Body of pancreas (tissue), 4 donors: ENCODE results near the gene PCSK6. TPM values are rescaled to one million over a fixed set of nuclear protein-coding genes. Genes with fewer than 3 reads are reported as not detected.
"Not testable (repeated sequence)": the region's sequence is repeated elsewhere in the genome, so short reads cannot be mapped to it uniquely, and the experiment has no call there.

Source experiments
- ATAC-seq: fragments of 150-250 bp; one replicate; pipeline ENCODE4 v1.9.1; 2016
- DNase-seq, 4 donors: peaks; one replicate each; pipeline ENCODE4 v3.0.0-alpha.2; 2019
- H3K27ac ChIP-seq, 4 donors: fragments of 200-600 bp; sonication (generic); 1 replicate in 3 of 4; 2 replicates in 1 of 4; pipeline versions ENCODE4 v1.5.1 to v1.6.1; 2016 to 2019; ENCODE audit warnings: mild to moderate bottlenecking in 1 of 4, mixed read lengths in 1 of 4, moderate library complexity in 1 of 4
- H3K27me3 ChIP-seq, 2 donors: fragments of 200-600 bp; sonication (generic); one replicate each; pipeline ENCODE4 v1.6.0; 2016; ENCODE audit warnings: mild to moderate bottlenecking in 1 of 2
- H3K36me3 ChIP-seq, 2 donors: fragments of 200-600 bp; sonication (generic); replicated peaks in 1 of 2; 2 replicates each; pipeline ENCODE4 v1.5.1; 2016; ENCODE audit warnings: low read depth in 2 of 2; ENCODE audit not compliant: insufficient read depth in 1 of 2
- H3K4me1 ChIP-seq: fragments of 200-600 bp; sonication (generic); one replicate; pipeline ENCODE4 v1.6.0; 2016
- H3K4me3 ChIP-seq, 2 donors: fragments of 200-600 bp; sonication (generic); 1 replicate in 1 of 2; 2 replicates in 1 of 2; pipeline ENCODE4 v1.5.1; 2016 to 2019
- H3K9me3 ChIP-seq, 3 donors: fragments of 200-600 bp; sonication (generic); 1 replicate in 2 of 3; 2 replicates in 1 of 3; pipeline ENCODE4 v1.5.1; 2016
- POLR2A ChIP-seq, 3 donors: fragments of 450-650 bp; IDR thresholded peaks; one replicate each; pipeline ENCODE4 v1.6.1; 2016; ENCODE audit warnings: antibody characterized with exemption in 3 of 3, mild to moderate bottlenecking in 2 of 3
- WGBS, 2 donors: methylation state at CpG; one replicate each; pipeline ENCODE4 v1.1.5; 2017; 5-methylcytosine and 5-hydroxymethylcytosine counted together
- intact Hi-C: fragments of 100-400 bp; cut with DNase I; formaldehyde crosslinking; loops from one replicate; pipeline ENCODE4 v1.15.1; 2023
- total RNA-seq, 2 donors: library from RNA; depleted of rRNA; stranded (reverse); fragments of >200 nt; gene quantifications; one replicate each; pipeline ENCODE4 v1.1.0, GENCODE V29; 2016
- TF ChIP-seq, protein P1 (sequence below), 7 experiments: fragments of 450-650 bp in 4 of 7; fragments of 200-600 bp in 3 of 7; sonication (generic) in 3 of 7; IDR thresholded peaks; one replicate each; pipeline ENCODE4 v1.5.1; 2016 to 2019; ENCODE audit warnings: antibody characterized with exemption in 7 of 7

The PCSK6 gene
- total RNA-seq, 2 donors from 2014 or later = 8.9 to 10.1 TPM

DNA sequence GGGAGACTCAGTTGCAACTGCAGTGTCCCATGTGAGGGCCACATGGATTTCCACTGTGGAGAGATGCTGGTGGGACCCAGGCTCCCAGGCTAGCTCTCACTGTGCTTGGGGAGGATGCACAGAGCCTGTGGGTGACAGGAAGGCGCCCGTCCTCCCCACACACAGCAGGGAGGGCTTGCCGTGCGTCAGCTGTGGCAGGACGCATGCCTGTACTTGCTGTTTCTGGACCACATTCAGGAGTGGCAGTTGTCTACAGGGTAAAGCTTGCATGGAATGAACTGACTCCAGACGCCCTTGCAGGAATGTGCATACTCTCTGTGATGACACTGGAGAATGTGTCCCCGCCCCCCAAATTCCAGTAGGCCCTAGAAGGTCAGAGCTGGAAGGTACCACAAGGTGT lies 130.6 kb downstream of the PCSK6 start:
- intact Hi-C loops = no loop called here
- DNase-seq = no peak
- WGBS, 2 donors = 74 to 84% methylated on average over 4 to 7 of the region's 7 CpGs

DNA sequence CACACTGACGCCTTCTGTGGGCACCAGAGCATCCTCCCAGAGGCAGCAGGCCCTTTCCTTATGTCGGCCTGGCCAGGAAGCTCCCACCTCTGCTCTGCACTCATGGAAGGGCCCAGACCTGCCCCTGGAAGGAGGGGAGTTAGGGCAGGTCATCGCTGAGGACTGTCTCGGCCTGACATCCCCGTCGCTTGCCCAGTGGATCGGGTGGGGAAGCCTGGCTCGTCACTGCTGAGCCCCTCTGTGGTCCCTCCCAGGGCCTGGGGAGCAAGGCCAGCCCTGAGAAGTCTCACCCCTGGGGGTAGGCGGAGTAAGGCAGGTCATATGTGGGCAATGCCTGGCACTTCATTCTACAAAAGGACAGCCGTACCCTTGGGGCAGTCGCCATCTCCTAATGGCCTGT lies 131.6 kb downstream of the PCSK6 start:
- DNase-seq (no peak), ATAC-seq (no peak)
- H3K4me3 ChIP-seq = no peak overlapping the region
- WGBS, 2 donors = 96 to 97% methylated on average over 4 to 10 of the region's 11 CpGs
- no peak for TF ChIP-seq POLR2A (IDR thresholded peaks at IDR 0.05)
- no peaks in the 10 kb centered on the region for H3K9me3 ChIP-seq
- no peaks in the 10 kb centered on the region for H3K36me3 ChIP-seq
- no peaks in the 10 kb centered on the region for H3K27me3 ChIP-seq
- H3K4me1 ChIP-seq = no peaks in the 10 kb centered on the region
- H3K27ac ChIP-seq = no peak overlapping the region
- intact Hi-C loops = no loop called here

More for the DNA sequence above, 130.6 kb downstream of the PCSK6 start:
- no peaks in the 10 kb centered on the region for H3K27me3 ChIP-seq
- H3K4me3 ChIP-seq = no peak overlapping the region
- H3K27ac ChIP-seq = no peak overlapping the region
- ATAC-seq = no peak
- no peaks in the 10 kb centered on the region for H3K4me1 ChIP-seq
- no peaks in the 10 kb centered on the region for H3K36me3 ChIP-seq
- TF ChIP-seq POLR2A (IDR thresholded peaks at IDR 0.05) = no peak
- TF ChIP-seq, protein P1, sequence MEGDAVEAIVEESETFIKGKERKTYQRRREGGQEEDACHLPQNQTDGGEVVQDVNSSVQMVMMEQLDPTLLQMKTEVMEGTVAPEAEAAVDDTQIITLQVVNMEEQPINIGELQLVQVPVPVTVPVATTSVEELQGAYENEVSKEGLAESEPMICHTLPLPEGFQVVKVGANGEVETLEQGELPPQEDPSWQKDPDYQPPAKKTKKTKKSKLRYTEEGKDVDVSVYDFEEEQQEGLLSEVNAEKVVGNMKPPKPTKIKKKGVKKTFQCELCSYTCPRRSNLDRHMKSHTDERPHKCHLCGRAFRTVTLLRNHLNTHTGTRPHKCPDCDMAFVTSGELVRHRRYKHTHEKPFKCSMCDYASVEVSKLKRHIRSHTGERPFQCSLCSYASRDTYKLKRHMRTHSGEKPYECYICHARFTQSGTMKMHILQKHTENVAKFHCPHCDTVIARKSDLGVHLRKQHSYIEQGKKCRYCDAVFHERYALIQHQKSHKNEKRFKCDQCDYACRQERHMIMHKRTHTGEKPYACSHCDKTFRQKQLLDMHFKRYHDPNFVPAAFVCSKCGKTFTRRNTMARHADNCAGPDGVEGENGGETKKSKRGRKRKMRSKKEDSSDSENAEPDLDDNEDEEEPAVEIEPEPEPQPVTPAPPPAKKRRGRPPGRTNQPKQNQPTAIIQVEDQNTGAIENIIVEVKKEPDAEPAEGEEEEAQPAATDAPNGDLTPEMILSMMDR (IDR thresholded peaks at IDR 0.05) = no peak
- H3K9me3 ChIP-seq = no peaks in the 10 kb centered on the region

DNA sequence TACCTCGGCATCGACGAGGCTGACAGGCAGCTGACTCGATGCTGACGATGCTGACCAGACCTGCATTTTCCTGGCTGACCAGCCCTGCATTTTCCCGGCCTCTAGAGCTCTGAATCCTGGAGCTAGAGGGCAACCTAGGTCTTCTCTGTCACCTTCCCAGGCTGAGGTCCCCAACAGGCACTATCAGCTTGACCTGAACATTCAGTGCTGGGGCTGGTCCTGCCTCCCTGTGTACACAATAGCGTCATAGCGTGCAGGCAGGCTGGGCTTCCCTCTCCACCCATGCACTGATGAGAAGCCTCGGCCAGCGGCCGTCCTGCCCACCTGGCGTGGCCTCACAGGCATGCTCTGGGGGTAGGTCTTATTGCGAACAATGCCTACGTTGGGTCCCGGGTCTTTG lies 132.2 kb downstream of the PCSK6 start:
- TF ChIP-seq, protein P1 (IDR thresholded peaks at IDR 0.05) = no peak
- no peak for TF ChIP-seq POLR2A (IDR thresholded peaks at IDR 0.05)
- DNase-seq (no peak), ATAC-seq (no peak)
- intact Hi-C loops = no loop called here
- no peaks in the 10 kb centered on the region for H3K36me3 ChIP-seq
- no peak overlapping the region for H3K4me3 ChIP-seq
- no peaks in the 10 kb centered on the region for H3K4me1 ChIP-seq
- 60 to 87% methylated on average over 2 to 15 of the region's 15 CpGs for WGBS, 2 donors
- no peak overlapping the region for H3K27ac ChIP-seq
- H3K9me3 ChIP-seq = no peaks in the 10 kb centered on the region
- H3K27me3 ChIP-seq = no peaks in the 10 kb centered on the region

DNA sequence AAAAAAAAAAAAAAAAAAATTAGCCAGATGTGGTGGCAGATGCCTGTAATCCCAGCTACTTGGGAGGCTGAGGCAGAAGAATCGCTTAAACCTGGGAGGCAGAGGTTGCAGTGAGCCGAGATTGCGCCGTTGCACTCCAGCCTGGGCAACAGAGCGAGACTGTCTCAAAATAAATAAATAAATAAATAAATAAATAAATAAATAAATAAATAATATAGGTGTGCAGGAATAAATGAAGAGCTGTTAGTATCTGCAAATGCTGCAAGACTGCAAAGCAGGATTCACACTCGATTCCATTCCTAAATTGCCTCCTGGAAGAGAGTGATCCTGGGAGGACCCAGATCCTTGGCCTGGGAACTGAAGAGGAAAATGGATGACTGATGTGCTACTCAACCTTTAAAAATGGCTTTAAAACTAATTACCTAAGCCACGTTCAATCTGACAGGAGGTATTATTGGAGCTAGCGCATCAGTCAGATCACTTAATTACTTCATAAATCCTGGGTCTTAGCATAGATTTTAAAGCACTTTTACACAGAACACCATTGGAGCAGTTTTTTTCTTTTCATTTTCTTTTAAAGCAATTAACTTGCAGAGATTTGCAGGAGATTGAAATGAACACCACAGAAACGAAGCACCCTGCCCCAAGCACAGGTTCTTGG lies 132.9 kb downstream of the PCSK6 start:
- DNase-seq, H3K36me3 ChIP-seq, H3K27ac ChIP-seq, ATAC-seq, intact Hi-C loops, H3K4me1 ChIP-seq, H3K27me3 ChIP-seq, H3K4me3 ChIP-seq, H3K9me3 ChIP-seq: not testable (repeated sequence)
- WGBS, 2 donors = 84 to 91% methylated on average over 9 of the region's 9 CpGs

DNA sequence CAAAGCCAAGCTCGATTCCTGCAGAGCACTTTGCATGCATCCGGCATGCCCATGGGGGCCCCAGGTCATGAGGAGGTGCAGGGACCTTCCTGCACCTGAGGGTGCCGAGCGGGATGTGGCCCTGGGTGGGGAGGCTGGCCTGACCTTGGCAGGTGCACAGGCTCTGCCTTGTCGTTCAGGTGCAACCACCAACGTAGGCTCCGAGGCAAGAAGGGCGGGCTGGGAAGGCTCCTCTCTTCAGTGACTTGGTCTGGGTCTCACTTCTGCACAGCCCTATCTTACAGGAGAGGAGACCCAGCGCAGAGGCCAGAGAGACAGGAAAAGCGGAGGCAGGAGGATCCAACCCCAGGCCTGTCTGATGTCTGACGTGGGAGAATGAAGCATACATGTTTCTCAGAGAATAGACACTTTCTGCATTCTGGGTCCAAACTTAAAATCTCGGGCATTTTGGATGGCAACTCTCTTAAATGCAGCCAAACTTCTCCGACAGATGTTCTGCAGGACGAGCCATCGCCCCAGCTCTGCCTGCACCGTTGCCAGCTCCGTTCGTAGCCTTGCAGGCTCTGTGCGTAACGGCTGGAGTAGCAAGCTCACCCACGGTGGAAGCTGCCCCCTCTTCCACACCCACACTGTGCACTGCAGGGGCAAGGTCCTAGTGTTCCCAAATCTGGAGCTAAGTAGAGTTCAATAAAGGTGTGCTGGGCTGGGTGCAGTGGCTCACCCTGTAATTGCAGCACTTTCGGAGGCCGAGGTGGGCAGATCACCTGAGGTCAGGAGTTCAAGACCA lies 133.6 kb downstream of the PCSK6 start:
- no peak overlapping the region for H3K27ac ChIP-seq
- H3K27me3 ChIP-seq = no peaks in the 10 kb centered on the region
- H3K4me1 ChIP-seq = no peaks in the 10 kb centered on the region
- H3K36me3 ChIP-seq = no peaks in the 10 kb centered on the region
- no peak for ATAC-seq
- no peaks in the 10 kb centered on the region for H3K9me3 ChIP-seq
- intact Hi-C loops = no loop called here
- no peak for TF ChIP-seq POLR2A (IDR thresholded peaks at IDR 0.05)
- TF ChIP-seq, protein P1 (IDR thresholded peaks at IDR 0.05) = no peak
- DNase-seq = no peak
- H3K4me3 ChIP-seq = no peak overlapping the region
- 85 to 98% methylated on average over 12 to 23 of the region's 23 CpGs for WGBS, 2 donors
